GM19099 (cell line): ENCODE results near the gene AP2M1.
A peak's percentile ranks its signal among the peaks of the same experiment; 100 is the strongest.

Experiments
- POLR2A ChIP-seq: IDR thresholded peaks from 3 replicates; pipeline ENCODE4 v1.6.1; 2011; ENCODE audit warnings: low read depth; ENCODE audit not compliant: insufficient read length; ENCODE audit errors: extremely low read depth

AP2M1 gene

DNA sequence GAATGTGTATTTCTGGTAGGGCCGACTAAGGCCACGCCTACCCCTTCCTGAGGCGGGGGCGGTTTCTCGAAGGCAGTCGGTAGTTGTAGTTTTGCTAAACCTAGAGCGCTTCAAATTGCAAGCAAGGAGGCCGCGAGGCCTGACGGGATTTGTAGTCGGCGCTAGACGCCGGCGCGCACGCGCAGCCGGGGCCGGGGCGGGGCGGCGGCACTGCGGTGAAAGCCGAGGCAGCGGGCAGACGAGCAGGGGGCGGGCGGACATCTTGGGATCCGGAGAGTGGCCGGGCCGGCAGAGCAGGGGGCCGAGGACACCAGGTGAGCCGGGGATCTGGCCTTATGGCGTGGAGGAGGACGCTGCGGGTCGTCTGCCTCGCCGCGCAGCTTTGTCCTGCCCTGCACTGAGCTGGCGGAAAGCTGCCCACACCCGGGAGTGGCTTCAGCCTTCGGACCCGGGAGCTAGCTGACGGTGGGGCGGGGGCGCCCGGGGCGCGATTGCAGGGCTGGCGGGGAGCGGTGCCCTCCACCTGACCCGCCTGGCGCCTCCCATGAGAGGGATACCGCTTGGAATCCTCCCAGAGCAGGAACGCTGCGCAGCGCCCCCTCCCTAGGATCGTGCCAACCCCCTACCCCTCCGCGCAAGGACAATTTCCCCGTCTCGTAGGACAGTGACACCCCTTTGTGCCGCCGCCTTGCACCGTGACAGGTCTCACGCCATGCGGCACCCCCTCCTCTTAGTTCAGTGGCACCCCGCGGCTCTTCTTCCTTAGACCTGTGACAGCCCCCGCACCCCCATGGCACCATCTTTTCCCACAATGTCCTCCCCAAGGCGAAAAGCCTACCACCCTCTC is at the start of gene AP2M1:
Gene AP2M1, plus strand, starts transcription at position 210 of the 847 bp plus-strand sequence. CDS start 2,139 bp downstream, outside the sequence.
- peak; percentile 87 for TF ChIP-seq POLR2A

GRCh38 chr3:184126006-184126405 is 48.6 kb upstream of the AP2M1 start:
- no peak for TF ChIP-seq POLR2A

GRCh38 chr3:184129012-184129411 is 45.6 kb upstream of the AP2M1 start:
- no peak for TF ChIP-seq POLR2A

DNA sequence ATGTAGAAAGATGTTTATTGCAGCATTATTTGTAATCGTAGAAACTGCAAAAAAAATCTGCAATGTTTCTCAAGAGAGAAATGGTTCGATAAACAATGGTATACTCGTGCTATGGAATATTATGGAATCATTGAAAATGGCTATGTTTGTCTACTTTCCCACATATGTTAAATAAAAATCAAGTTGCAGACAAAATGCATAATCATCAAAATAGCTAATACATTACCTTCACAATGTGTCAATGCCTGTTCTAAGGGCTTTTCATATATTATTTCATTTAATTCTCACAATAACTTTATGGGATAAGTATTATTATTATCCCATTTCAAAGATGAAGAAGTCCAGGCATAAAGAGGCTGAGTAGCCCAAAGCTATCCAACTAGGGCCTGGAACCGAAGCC is 41.7 kb upstream of the AP2M1 start:
- TF ChIP-seq POLR2A, result no peak

- peak; percentile 54 for TF ChIP-seq POLR2A
Measured at GRCh38 chr3:184133840-184134745, 40.6 kb upstream of the AP2M1 start.

- TF ChIP-seq POLR2A, result no peak
Measured at GRCh38 chr3:184134746-184135148, 39.9 kb upstream of the AP2M1 start.

- TF ChIP-seq POLR2A, result peak; percentile 90
Measured at GRCh38 chr3:184135149-184135910, 39.3 kb upstream of the AP2M1 start, which contains the start of gene EIF2B5. EIF2B5 (plus strand) TSS chr3:184135358; CDS start chr3:184135386, 28 bp downstream.

- TF ChIP-seq POLR2A, result no peak
Measured at GRCh38 chr3:184135911-184136260, 38.8 kb upstream of the AP2M1 start.

GRCh38 chr3:184140436-184140835 is 34.2 kb upstream of the AP2M1 start:
- no peak for TF ChIP-seq POLR2A

DNA sequence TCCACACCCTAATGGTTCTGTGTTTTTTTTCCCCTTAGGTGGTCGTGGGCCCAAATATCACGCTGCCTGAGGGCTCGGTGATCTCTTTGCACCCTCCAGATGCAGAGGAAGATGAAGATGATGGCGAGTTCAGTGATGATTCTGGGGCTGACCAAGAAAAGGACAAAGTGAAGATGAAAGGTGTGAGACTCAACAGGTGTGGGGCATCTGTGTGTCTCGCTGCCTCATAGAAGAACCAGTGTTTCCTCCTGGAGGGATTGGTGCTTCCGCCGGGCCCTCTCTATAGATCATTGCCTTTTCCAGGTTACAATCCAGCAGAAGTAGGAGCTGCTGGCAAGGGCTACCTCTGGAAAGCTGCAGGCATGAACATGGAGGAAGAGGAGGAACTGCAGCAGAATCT is 32.5 kb upstream of the AP2M1 start:
- TF ChIP-seq POLR2A, result no peak

GRCh38 chr3:184143327-184143726 is 31.3 kb upstream of the AP2M1 start:
- no peak for TF ChIP-seq POLR2A

- TF ChIP-seq POLR2A, result no peak
Measured at GRCh38 chr3:184144505-184144904, 30.1 kb upstream of the AP2M1 start.

DNA sequence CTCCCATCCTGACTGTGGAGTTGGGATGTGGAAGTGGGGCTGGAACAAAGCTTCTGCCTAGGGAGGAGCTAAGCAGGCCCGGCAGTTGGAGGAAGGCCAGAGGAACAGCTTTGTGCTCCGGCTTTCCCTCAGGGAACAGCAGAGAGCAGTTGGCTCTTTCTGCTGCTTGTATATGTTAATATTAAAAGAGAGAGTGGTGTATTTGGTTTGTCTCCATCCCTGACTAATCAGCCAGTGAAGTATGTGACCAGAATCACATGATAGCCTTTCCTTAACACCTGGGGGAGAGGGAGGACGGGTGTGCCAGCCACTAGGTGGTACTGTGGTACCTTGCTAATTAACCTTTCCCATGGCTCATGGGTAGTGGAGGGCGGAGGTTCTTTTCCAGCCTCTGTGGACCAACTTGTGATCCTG is 29.5 kb upstream of the AP2M1 start:
- TF ChIP-seq POLR2A, result no peak

DNA sequence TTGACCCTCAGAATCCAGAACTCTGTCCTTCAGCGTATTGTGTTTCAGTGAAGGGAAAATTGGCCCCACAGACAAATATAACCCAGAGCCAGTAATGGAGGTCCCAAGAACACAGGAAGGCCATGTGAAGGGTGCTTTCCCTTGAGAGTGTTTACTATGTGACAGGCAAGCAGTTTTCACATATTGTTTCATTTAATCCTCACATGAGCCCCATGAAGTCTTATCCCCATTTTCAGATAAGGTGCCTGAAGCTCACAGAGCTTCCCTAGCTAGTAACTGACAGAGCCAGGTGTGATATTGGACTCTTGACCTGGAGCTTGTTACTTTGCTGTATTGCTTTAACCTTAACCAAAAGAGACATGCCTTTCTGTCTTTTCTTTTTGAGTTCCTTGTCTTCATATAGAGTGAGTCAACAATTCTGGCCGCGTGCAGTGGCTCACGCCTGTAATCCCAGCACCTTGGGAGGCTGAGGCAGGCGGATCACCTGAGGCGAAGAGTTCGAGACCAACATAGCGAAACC is 28.8 kb upstream of the AP2M1 start:
- no peak for TF ChIP-seq POLR2A

DNA sequence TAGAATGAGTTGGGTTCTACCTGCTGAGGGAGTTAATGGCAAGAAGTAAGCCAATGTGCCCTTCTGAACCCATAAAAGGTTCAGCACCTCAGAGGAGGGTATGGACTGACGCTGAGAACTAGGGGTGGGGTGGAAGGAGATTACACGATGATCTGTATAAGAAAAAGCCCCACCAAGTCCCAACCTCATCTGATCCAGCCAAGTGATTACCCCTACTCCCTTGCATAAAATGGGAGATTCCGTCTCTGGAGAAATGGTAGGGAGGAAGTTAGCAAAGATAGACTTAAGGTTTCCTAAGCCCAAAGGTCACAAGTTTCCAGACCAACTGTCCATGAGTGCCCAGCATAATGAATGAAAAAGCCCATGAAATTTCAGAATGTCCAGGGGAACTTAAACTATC is 26.6 kb upstream of the AP2M1 start:
- TF ChIP-seq POLR2A, result no peak

- no peak for TF ChIP-seq POLR2A
Measured at GRCh38 chr3:184149123-184149522, 25.5 kb upstream of the AP2M1 start.
